IMR-90 (cell line): ENCODE data around the gene MYDGF. TPM values are rescaled to one million over a fixed set of nuclear protein-coding genes. Genes with fewer than 3 reads are reported as not detected.

Source experiments
- ATAC-seq: fragments of 200-7000 bp; cut with Tn5 transposase; 2 replicates; pipeline ENCODE4 v1.9.1; 2020; ENCODE audit warnings: low read depth, mild to moderate bottlenecking, moderate library complexity
- BruUV-seq: library from RNA; stranded (reverse); fragments of 400-500 nt; replicated peaks from 2 replicates; lab custom pipeline; 2021; lab: Mats Ljungman, UMichigan
- CTCF ChIA-PET: fragments of 300-600 bp; formaldehyde crosslinking; extraction: SDS; loops from one replicate; lab custom pipeline; 2021; ENCODE audit warnings: antibody characterized with exemption; lab: Yijun Ruan, JAX
- POLR2A ChIA-PET: fragments of 300-600 bp; sonication (Branson Sonifier 250); formaldehyde crosslinking; loops from one replicate; lab custom pipeline; 2022; ENCODE audit warnings: antibody characterized with exemption; ENCODE audit not compliant: unreplicated experiment; lab: Charles Lee
- DNase-seq: peaks from one replicate; pipeline ENCODE4 v3.0.0; 2013
- H2AFZ ChIP-seq: replicated peaks from 2 replicates; pipeline ENCODE3; 2013; ENCODE audit warnings: low read length, mild to moderate bottlenecking; ENCODE audit not compliant: poor library complexity
- H2AK5ac ChIP-seq: 2 replicates; pipeline ENCODE4 v1.6.1; 2013; ENCODE audit warnings: low read depth, low read length, inconsistent platforms
- H2AK9ac ChIP-seq: replicated peaks from 2 replicates; pipeline ENCODE3; 2013; ENCODE audit warnings: mild to moderate bottlenecking, low read depth, low read length, moderate library complexity; ENCODE audit not compliant: poor library complexity
- H2BK120ac ChIP-seq: 2 replicates; pipeline ENCODE4 v1.6.1; 2013; ENCODE audit warnings: low read depth, low read length, inconsistent platforms
- H2BK15ac ChIP-seq: 3 replicates; pipeline ENCODE4 v1.6.1; 2013; ENCODE audit warnings: low read depth, low read length, inconsistent platforms
- H2BK20ac ChIP-seq: 2 replicates; pipeline ENCODE4 v1.6.1; 2013; ENCODE audit warnings: low read depth, mild to moderate bottlenecking, inconsistent platforms, low read length, moderate library complexity
- H2BK5ac ChIP-seq: 2 replicates; pipeline ENCODE4 v1.6.1; 2013; ENCODE audit warnings: mild to moderate bottlenecking, low read depth, low read length, inconsistent platforms; ENCODE audit not compliant: poor library complexity, severe bottlenecking
- H3K14ac ChIP-seq: replicated peaks from 2 replicates; pipeline ENCODE4 v1.6.1; 2013; ENCODE audit warnings: low read depth, low read length, inconsistent platforms
- H3K18ac ChIP-seq: 2 replicates; pipeline ENCODE4 v1.6.1; 2013; ENCODE audit warnings: low read depth, low read length, control low read depth
- H3K23ac ChIP-seq: 2 replicates; pipeline ENCODE4 v1.6.1; 2013; ENCODE audit warnings: low read depth, low read length, inconsistent platforms
- H3K27ac ChIP-seq: 2 replicates; pipeline ENCODE4 v1.5.1; 2013; ENCODE audit warnings: mild to moderate bottlenecking, control low read depth, low read length; ENCODE audit not compliant: insufficient read depth
- H3K27me3 ChIP-seq: 2 replicates; pipeline ENCODE4 v1.6.1; 2013; ENCODE audit warnings: low read length; ENCODE audit not compliant: control insufficient read depth, insufficient read depth
- H3K36me3 ChIP-seq: 2 replicates; pipeline ENCODE4 v1.6.1; 2013; ENCODE audit warnings: low read length, mixed read lengths; ENCODE audit not compliant: control insufficient read depth, insufficient read depth
- H3K4ac ChIP-seq: 2 replicates; pipeline ENCODE4 v1.6.1; 2013; ENCODE audit warnings: low read depth, low read length, inconsistent platforms
- H3K4me1 ChIP-seq: 2 replicates; pipeline ENCODE4 v1.6.1; 2013; ENCODE audit warnings: low read length, mixed read lengths; ENCODE audit not compliant: control insufficient read depth, insufficient read depth
- H3K4me2 ChIP-seq: 2 replicates; pipeline ENCODE4 v1.6.1; 2013; ENCODE audit warnings: low read depth, mild to moderate bottlenecking, control low read depth, low read length, moderate library complexity
- H3K4me3 ChIP-seq: 2 replicates; pipeline ENCODE4 v1.5.1; 2013; ENCODE audit warnings: low read depth, mild to moderate bottlenecking, control low read depth, low read length, moderate library complexity; ENCODE audit not compliant: insufficient read depth
- H3K56ac ChIP-seq: 2 replicates; pipeline ENCODE4 v1.6.1; 2013; ENCODE audit warnings: low read length, inconsistent platforms; ENCODE audit not compliant: insufficient read depth; ENCODE audit errors: extremely low read depth
- H3K79me1 ChIP-seq, 2 experiments: 2 replicates each; pipeline ENCODE4 v1.6.1; 2013; ENCODE audit warnings: low read length in 2 of 2, inconsistent platforms in 1 of 2, low read depth in 1 of 2
- H3K9ac ChIP-seq: 2 replicates; pipeline ENCODE4 v1.6.1; 2013; ENCODE audit warnings: low read depth, low read length, control low read depth
- H3K9me1 ChIP-seq: 2 replicates; pipeline ENCODE4 v1.6.1; 2013; ENCODE audit warnings: low read length, inconsistent platforms; ENCODE audit not compliant: insufficient read depth
- H3K9me3 ChIP-seq: 2 replicates; pipeline ENCODE4 v1.6.1; 2013; ENCODE audit warnings: low read length; ENCODE audit not compliant: control insufficient read depth, insufficient read depth
- H4K20me1 ChIP-seq: 2 replicates; pipeline ENCODE4 v1.6.1; 2013; ENCODE audit warnings: low read length, inconsistent platforms; ENCODE audit not compliant: insufficient read depth
- H4K5ac ChIP-seq: 2 replicates; pipeline ENCODE4 v1.6.1; 2013; ENCODE audit warnings: mild to moderate bottlenecking, low read depth, low read length, control low read depth
- H4K8ac ChIP-seq, 2 experiments: 2 replicates each; pipeline ENCODE4 v1.6.1; 2013; ENCODE audit warnings: low read depth in 2 of 2, low read length in 2 of 2, control low read depth in 1 of 2, inconsistent platforms in 1 of 2
- H4K91ac ChIP-seq: 2 replicates; pipeline ENCODE4 v1.6.1; 2013; ENCODE audit warnings: low read depth, low read length, inconsistent platforms; ENCODE audit not compliant: insufficient read depth
- CEBPB ChIP-seq: IDR thresholded peaks from 2 replicates; pipeline ENCODE4 v1.6.1; 2012; ENCODE audit warnings: low read depth, low read length, improper control_type of control experiment
- CHD1 ChIP-seq: IDR thresholded peaks from 2 replicates; pipeline ENCODE4 v1.6.1; 2012; ENCODE audit warnings: low read depth, low read length, improper control_type of control experiment
- CTCF ChIP-seq: conservative IDR thresholded peaks from 2 replicates; pipeline ENCODE4 v1.5.1; 2012; ENCODE audit warnings: mild to moderate bottlenecking, low read depth, low read length, improper control_type of control experiment
- RCOR1 ChIP-seq: IDR thresholded peaks from 2 replicates; pipeline ENCODE4 v1.6.1; 2012; ENCODE audit warnings: mild to moderate bottlenecking, low read length, improper control_type of control experiment; ENCODE audit not compliant: insufficient replicate concordance
- WGBS, 2 experiments: methylation state at CpG; one replicate each; pipeline versions ENCODE4 v1.1.5 to v1.1.7; 2013; ENCODE audit warnings: missing lambda C conversion rate in 2 of 2; ENCODE audit not compliant: insufficient read length in 1 of 2; ENCODE audit errors: extremely low coverage in 2 of 2; 5-methylcytosine and 5-hydroxymethylcytosine counted together
- dilution Hi-C: fragments of 300-500 bp; cut with HindIII; formaldehyde crosslinking; loops from one replicate; pipeline ENCODE4 v1.14.3; 2018; ENCODE audit warnings: low sequenced_read_pairs; ENCODE audit not compliant: unreplicated experiment
- in situ Hi-C: fragments of 300-500 bp; cut with MboI; formaldehyde crosslinking; loops from 3 replicates; pipeline ENCODE4 v1.14.3; 2019; ENCODE audit warnings: low sequenced_read_pairs, inconsistent platforms, mixed read lengths
- intact Hi-C: fragments of 100-400 bp; cut with micrococcal nuclease; formaldehyde crosslinking; loops from 2 replicates; pipeline ENCODE4 v1.10.0; 2022
- polyA plus RNA-seq, 3 experiments: library from polyadenylated mRNA; depleted of rRNA; stranded (reverse); fragments of >200 nt; gene quantifications; 2 replicates each; pipeline ENCODE4 v1.2.3, GENCODE V29; 2012; ENCODE audit warnings: low replicate concordance in 1 of 3
- total RNA-seq: library from RNA; depleted of rRNA; stranded (reverse); fragments of >200 nt; gene quantifications from 2 replicates; pipeline ENCODE4 v1.2.3, GENCODE V29; 2012

MYDGF gene
- total and polyA plus RNA-seq, 2 of the 4 experiments (the other 2 are of a cell fraction) = 203 to 310 TPM

GRCh38 chr19:4662020-4662695 lies 8.0 kb downstream of the MYDGF start:
- H3K27ac ChIP-seq = no peak overlapping the region
- H3K23ac ChIP-seq = no peak overlapping the region
- H3K56ac ChIP-seq = no peak overlapping the region
- H3K9me3 ChIP-seq = no peaks in the 10 kb centered on the region; the same call in 1 of the 2 replicates
- H3K36me3 ChIP-seq = peaks cover 65% of the 10 kb centered on the region
- no peak overlapping the region for H2BK15ac ChIP-seq
- H3K4ac ChIP-seq = no peak overlapping the region
- H3K4me1 ChIP-seq = no peaks in the 10 kb centered on the region
- H3K9ac ChIP-seq = no peak overlapping the region
- H4K20me1 ChIP-seq = peaks cover 46% of the 10 kb centered on the region
- H3K27me3 ChIP-seq = no peaks in the 10 kb centered on the region
- no peak for ATAC-seq
- no peaks in the 10 kb centered on the region for H3K9me1 ChIP-seq
- BruUV-seq = no TSS peak
- 95% methylated on average over 3 of the region's 20 CpGs; no CpG with 5 or more reads in 1 of the 2 experiments for WGBS, 2 experiments
- no peak overlapping the region for H2AK5ac ChIP-seq
- H4K5ac ChIP-seq = no peak overlapping the region
- peaks cover 13 to 69% of the 10 kb centered on the region in 2 experiments; a peak in 3 of 4 replicates for H3K79me1 ChIP-seq
- DNase-seq = no peak
- no peak overlapping the region for H3K4me2 ChIP-seq
- TF ChIP-seq CTCF (no peak), RCOR1 (no peak), CEBPB (no peak), CHD1 (no peak)
- no peak overlapping the region for H3K18ac ChIP-seq
- H2BK5ac ChIP-seq = no peak overlapping the region
- in situ Hi-C loops (no loop called here), dilution Hi-C loops (no loop called here), intact Hi-C loops (no loop called here)
- ChIA-PET POLR2A (no interaction called here), CTCF (no interaction called here)
- no peak overlapping the region for H2AFZ ChIP-seq
- no peak overlapping the region for H3K4me3 ChIP-seq
- no peak overlapping the region for H4K91ac ChIP-seq
- H2BK120ac ChIP-seq = no peak overlapping the region
- peak overlapping the region; percentile 5 for H2AK9ac ChIP-seq
- H3K14ac ChIP-seq = no peak overlapping the region
- no peak overlapping the region for H4K8ac ChIP-seq
- H2BK20ac ChIP-seq = no peak overlapping the region
